Measurements from ENCODE around the gene SMIM22. TPM values are rescaled to one million over a fixed set of nuclear protein-coding genes. Genes with fewer than 3 reads are reported as not detected.

The SMIM22 gene
- polyA plus RNA-seq, 1 experiment, result not detected

DNA sequence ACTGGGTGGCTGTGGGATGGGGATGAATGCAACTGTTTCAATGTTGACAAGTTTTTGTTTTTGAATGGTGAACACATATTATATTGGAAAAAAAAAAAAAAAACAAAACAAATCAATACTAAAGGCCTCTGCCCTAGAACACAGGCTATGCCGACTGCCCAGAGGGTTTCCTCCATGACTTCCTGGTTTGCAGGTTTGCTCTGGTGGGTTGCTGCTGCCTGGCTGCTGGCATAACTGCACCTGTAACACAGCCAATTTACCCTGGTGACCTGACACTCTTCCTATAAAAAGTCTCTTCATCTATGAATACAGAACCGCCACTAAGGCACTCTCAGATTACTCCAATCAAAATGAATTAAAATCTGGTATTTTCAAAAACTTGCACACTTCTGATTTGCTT lies 41.6 kb downstream of the SMIM22 start:
- Histone ChIP-seq H3K9me3 (ENCODE audit: control insufficient read depth, insufficient read depth, low read length) (no peaks in the 10 kb centered on the region), H3K27ac (ENCODE audit: low read depth, low read length) (no peak overlapping the region), H3K27me3 (ENCODE audit: control insufficient read depth, insufficient read depth, low read length) (no peaks in the 10 kb centered on the region), H3K4me3 (ENCODE audit: low read depth, low read length) (no peak overlapping the region)
- ChIA-PET POLR2A (interaction anchor here (0.7 kb wide), 1 partner anchor 100 kb away, joined by 3 read pairs; no protein-coding TSS in a partner anchor), CTCF (interaction anchor here (1.0 to 1.7 kb wide), 2 partner anchors 22 to 119 kb away, joined by 3 to 6 read pairs; no protein-coding TSS in a partner anchor)
- no peak for DNase-seq (ENCODE audit: low read depth, low spot score)
- TF ChIP-seq, protein P1, sequence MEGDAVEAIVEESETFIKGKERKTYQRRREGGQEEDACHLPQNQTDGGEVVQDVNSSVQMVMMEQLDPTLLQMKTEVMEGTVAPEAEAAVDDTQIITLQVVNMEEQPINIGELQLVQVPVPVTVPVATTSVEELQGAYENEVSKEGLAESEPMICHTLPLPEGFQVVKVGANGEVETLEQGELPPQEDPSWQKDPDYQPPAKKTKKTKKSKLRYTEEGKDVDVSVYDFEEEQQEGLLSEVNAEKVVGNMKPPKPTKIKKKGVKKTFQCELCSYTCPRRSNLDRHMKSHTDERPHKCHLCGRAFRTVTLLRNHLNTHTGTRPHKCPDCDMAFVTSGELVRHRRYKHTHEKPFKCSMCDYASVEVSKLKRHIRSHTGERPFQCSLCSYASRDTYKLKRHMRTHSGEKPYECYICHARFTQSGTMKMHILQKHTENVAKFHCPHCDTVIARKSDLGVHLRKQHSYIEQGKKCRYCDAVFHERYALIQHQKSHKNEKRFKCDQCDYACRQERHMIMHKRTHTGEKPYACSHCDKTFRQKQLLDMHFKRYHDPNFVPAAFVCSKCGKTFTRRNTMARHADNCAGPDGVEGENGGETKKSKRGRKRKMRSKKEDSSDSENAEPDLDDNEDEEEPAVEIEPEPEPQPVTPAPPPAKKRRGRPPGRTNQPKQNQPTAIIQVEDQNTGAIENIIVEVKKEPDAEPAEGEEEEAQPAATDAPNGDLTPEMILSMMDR (IDR thresholded peaks at IDR 0.05; ENCODE audit: low read depth, low read length), result no peak

DNA sequence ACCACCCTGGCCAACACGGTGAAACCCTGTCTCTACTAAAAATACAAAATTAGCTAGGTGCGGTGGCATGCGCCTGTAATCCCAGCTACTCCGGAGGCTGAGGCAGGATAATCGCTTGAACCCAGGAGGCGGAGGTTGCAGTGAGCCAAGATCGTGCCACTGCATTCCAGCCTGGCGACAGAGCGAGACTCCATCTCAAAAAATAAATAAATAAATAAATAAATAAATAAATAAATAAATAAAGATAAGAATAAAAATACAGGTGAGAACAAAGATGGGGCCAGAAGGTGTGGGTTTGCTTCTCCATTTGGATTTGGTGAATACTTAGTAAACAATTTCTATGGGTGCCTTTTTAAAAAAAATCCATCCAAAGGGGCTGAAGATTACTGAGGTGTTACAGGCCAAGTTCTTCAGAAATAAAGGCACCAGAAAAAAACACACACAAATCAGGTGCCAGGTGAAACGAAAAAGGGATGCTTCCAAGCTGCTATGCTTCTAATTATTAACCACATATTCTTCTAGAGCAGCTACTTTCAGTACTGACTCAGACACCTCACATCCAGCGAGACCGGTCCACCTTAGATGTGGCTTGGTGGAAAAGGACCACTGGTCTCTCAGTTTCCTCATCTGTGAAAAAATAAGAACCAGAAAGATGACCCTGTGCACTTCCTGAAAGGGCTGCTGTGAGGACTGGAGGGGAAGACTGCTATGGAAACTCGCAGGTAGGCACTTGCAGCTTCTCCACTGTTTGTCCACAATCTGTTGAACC lies 42.7 kb downstream of the SMIM22 start:
- DNase-seq (ENCODE audit: low read depth, low spot score), result no peak
- CTCF ChIA-PET, result interaction anchor here (1.7 kb wide), 1 partner anchor 118 kb away, joined by 6 read pairs; no protein-coding TSS in a partner anchor
- no peak overlapping the region for H3K4me3 ChIP-seq (ENCODE audit: low read depth, low read length)
- H3K27me3 ChIP-seq (ENCODE audit: control insufficient read depth, insufficient read depth, low read length), result no peaks in the 10 kb centered on the region
- H3K27ac ChIP-seq (ENCODE audit: low read depth, low read length), result no peak overlapping the region
- no peaks in the 10 kb centered on the region for H3K9me3 ChIP-seq (ENCODE audit: control insufficient read depth, insufficient read depth, low read length)
- POLR2A ChIA-PET, result no interaction called here
- TF ChIP-seq, protein P1 (IDR thresholded peaks at IDR 0.05; ENCODE audit: low read depth, low read length), result no peak

DNA sequence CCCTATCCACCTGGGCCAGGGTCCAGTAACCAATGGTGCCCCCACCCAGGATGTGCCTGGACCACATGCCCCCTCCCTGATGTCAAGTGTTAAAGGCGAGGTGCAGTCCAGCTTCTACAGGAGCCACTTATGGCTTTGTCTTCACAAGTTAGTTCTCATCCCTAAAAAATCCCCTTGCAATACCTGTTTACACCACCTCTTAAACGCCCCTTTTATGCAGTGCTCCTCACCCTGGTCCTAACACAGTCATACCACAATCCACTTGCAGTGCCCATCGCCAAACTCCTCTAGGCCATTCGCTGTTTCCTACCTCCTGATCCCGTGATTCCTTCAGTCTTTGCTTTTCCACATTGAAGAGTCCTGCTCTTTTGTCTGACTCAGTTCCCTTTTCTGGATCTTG lies 44.8 kb downstream of the SMIM22 start:
- TF ChIP-seq, protein P1 (IDR thresholded peaks at IDR 0.05; ENCODE audit: low read depth, low read length), result no peak
- H3K27ac ChIP-seq (ENCODE audit: low read depth, low read length), result no peak overlapping the region
- no peaks in the 10 kb centered on the region for H3K9me3 ChIP-seq (ENCODE audit: control insufficient read depth, insufficient read depth, low read length)
- no peak overlapping the region for H3K4me3 ChIP-seq (ENCODE audit: low read depth, low read length)
- H3K27me3 ChIP-seq (ENCODE audit: control insufficient read depth, insufficient read depth, low read length), result no peaks in the 10 kb centered on the region
- ChIA-PET POLR2A (no interaction called here), CTCF (no interaction called here)
- DNase-seq (ENCODE audit: low read depth, low spot score), result no peak

DNA sequence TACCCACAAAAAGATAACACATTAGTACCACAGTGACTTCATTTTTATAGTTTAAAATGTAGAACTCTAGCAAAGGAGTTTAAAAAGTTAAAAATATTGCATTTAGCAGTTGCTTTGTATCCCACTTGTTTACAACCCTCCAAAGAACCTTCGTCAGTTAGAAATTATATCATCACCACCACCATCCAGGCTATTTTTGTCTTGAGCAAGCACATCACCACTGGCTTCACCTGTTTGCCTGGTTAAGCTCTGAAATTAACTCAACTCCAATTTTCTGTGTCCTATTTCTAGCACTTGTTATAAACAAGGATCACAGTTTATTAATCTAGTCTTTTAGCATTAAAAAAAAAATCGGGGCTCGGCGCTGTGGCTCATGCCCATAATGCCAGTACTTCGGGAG lies 45.8 kb downstream of the SMIM22 start:
- CTCF ChIA-PET, result interaction anchor here (1.3 kb wide), 1 partner anchor 115 kb away, joined by 4 read pairs; no protein-coding TSS in a partner anchor
- POLR2A ChIA-PET, result interaction anchor here (0.5 to 0.7 kb wide), 2 partner anchors 7 to 38 kb away, joined by 3 to 4 read pairs; no protein-coding TSS in a partner anchor

More for the DNA sequence above, 45.8 kb downstream of the SMIM22 start:
- TF ChIP-seq, protein P1 (IDR thresholded peaks at IDR 0.05; ENCODE audit: low read depth, low read length), result no peak
- H3K4me3 ChIP-seq (ENCODE audit: low read depth, low read length), result no peak overlapping the region
- no peaks in the 10 kb centered on the region for H3K9me3 ChIP-seq (ENCODE audit: control insufficient read depth, insufficient read depth, low read length)
- no peaks in the 10 kb centered on the region for H3K27me3 ChIP-seq (ENCODE audit: control insufficient read depth, insufficient read depth, low read length)
- no peak for DNase-seq (ENCODE audit: low read depth, low spot score)
- no peak overlapping the region for H3K27ac ChIP-seq (ENCODE audit: low read depth, low read length)

Small RNA genes lying within 50 kb of the gene (small RNA-seq; reads per million reads assigned to genes)
- gene RF00017 (ENCODE audit: insufficient read length, low read depth), result not detected

Other genes with a start within 250 kb of the SMIM22 start
- not detected in 2 replicates for gene C16orf96, start 239.0 kb upstream of the SMIM22 start, polyA plus RNA-seq (2011; rRNA removed)
- 4.1 and 6.1 TPM in 2 replicates for gene UBALD1, start 180.5 kb upstream of the SMIM22 start, polyA plus RNA-seq (2011; rRNA removed)
- gene MGRN1, start 170.5 kb upstream of the SMIM22 start, polyA plus RNA-seq (2011; rRNA removed), result 3.4 and 8.6 TPM in 2 replicates
- 25.2 and 29.3 TPM in 2 replicates for gene NUDT16L1, start 101.8 kb upstream of the SMIM22 start, polyA plus RNA-seq (2011; rRNA removed)
- gene ANKS3, start 61.1 kb upstream of the SMIM22 start, polyA plus RNA-seq (2011; rRNA removed), result 14.0 and 15.0 TPM in 2 replicates
- gene DNAAF8, start 60.8 kb upstream of the SMIM22 start, polyA plus RNA-seq (2011; rRNA removed), result 0.89 and 1.6 TPM in 2 replicates
- gene ZNF500, start 28.2 kb upstream of the SMIM22 start, polyA plus RNA-seq (2011; rRNA removed), result 3.1 and 4.2 TPM in 2 replicates
- gene SEPTIN12, start 7.0 kb upstream of the SMIM22 start, polyA plus RNA-seq (2011; rRNA removed), result not detected in 2 replicates
- 9.2 and 14.3 TPM in 2 replicates for gene ROGDI, start 7.3 kb downstream of the SMIM22 start, polyA plus RNA-seq (2011; rRNA removed)
- 44.2 and 46.3 TPM in 2 replicates for gene GLYR1, start 51.9 kb downstream of the SMIM22 start, polyA plus RNA-seq (2011; rRNA removed)
- 11.2 TPM in 2 replicates for gene UBN1, start 52.1 kb downstream of the SMIM22 start, polyA plus RNA-seq (2011; rRNA removed)
- gene PPL, start 141.8 kb downstream of the SMIM22 start, polyA plus RNA-seq (2011; rRNA removed), result 2.0 and 2.2 TPM in 2 replicates
- gene SEC14L5, start 163.0 kb downstream of the SMIM22 start, polyA plus RNA-seq (2011; rRNA removed), result 0.05 and 0.06 TPM in 2 replicates
- 7.9 and 8.9 TPM in 2 replicates for gene NAGPA, start 238.6 kb downstream of the SMIM22 start, polyA plus RNA-seq (2011; rRNA removed)